Activated T-cell treated with anti-CD3 and anti-CD28 coated beads, Interleukin-2, amount 50 U/mL, for 48 hours (primary cell): ENCODE measurements around the gene PLEKHA8.

Experiments
- DNase-seq, 2 experiments: peaks; one replicate each; pipeline ENCODE4 v3.0.0-alpha.2; 2020

The PLEKHA8 gene

GRCh38 chr7:30028216-30028748, at the start of gene PLEKHA8:
Gene PLEKHA8, plus strand, starts transcription at chr7:30028412. Its CDS starts 351 bp downstream, at chr7:30028763.
- DNase-seq, result peak; percentile 98

- no peak for DNase-seq
These were observed 48.1 kb upstream of the PLEKHA8 start for GRCh38 chr7:29980151-29980550.

GRCh38 chr7:29987083-29987482, 41.1 kb upstream of the PLEKHA8 start:
- no peak for DNase-seq

GRCh38 chr7:29987811-29988317, 40.3 kb upstream of the PLEKHA8 start:
- DNase-seq, result no peak

GRCh38 chr7:29988424-29989256, 39.6 kb upstream of the PLEKHA8 start:
- peak; percentile 37 to 45 for DNase-seq

DNA sequence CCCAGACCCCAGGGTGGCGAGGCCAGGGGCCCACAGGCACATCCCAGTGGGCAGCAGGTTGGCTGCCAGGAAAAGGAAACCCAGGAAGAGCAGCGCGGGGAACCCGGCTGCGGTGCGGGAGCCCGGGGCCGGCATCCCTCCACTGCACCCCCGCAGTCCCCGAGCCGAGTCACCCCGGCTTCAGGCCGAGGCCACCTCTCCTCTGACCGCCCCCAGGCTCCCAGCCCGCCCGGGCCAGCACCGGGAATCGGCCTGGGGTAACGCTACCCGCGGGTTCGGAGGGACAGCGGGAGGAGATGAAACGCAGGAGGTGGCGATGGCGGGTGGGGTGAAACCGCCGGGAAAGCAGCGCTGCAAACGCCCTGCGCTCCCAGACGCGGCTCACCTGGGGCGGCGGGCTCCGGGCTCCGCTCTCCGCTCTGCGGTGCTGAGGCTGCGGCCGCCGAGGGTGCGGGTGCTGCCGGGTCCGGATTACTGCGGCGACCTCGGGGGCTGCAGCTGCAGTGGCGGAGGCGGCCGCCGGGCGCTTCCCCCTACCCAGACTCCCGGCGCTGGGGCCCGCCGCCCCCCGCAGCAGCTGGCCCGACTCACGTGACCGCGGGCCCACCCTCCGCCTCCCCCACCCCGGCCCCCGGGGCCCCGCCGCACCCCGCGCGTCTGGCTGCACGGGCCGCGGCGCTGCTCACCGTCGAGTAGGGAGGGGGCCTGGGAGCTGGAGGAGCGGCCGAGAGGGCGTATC, 38.8 kb upstream of the PLEKHA8 start, which contains the start of gene SCRN1:
SCRN1 (minus strand) TSS at position 545 of the 739 bp plus-strand sequence. CDS start 20,734 bp downstream, outside the sequence.
- DNase-seq, result peak; percentile 44 to 50

DNA sequence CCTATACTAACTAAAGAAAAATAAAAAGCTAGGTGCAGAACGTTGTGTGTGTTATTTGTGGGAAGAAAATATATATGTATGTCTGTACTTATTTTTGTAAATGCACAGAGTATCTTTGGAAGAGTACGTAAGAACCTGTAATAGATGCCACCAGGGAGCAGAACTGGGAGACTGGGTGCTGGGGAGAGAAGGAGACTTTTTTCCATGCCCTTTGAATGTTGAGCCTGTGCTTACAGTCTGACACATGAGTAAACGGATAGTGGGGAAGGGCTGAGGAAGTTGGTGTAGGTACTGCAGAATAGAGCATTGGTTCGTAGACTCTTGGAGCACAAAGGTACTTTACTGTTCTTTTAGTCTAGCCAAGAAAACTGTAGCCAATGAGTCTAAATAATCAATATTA, 37.3 kb upstream of the PLEKHA8 start:
- DNase-seq, result no peak

DNA sequence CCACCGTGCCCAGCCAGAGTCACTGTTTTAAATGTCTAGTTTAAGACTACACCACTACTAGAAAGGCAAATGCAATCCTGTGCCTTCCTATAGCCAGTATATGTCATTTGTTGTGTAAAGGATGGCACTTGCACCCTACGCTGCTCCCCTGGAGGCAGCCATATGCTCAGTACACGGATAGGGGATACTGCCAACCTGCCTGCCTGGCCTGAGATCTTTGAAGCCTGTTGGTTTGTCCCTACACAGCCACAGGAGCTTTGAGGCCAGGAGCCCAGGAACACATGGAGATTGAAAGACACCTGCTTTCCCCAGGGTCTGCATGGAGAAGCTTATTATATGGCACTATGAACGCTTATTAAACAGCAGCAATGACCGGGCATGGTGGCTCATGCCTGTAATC, 36.3 kb upstream of the PLEKHA8 start:
- DNase-seq, result no peak

GRCh38 chr7:29993140-29993539, 35.1 kb upstream of the PLEKHA8 start:
- no peak for DNase-seq

- no peak for DNase-seq
These were observed 32.6 kb upstream of the PLEKHA8 start for GRCh38 chr7:29995652-29996051.

DNA sequence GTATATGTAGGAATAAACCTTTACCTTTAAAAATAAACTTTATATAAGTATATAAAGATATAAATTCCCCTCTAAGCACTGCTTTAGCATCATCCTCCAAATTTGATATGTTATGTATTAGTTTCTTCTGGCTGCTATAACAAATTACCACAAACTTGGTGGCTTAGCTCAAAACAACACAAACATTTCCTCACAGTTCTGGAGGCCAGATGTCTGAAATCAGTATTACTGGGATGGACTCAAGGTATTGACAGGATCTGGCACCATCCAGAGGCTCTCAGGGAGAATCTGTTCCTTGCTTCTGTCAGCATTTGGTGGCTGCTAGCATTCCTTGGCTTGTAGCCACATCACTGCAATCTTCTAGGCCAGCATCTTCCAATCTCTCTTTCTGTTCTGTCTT, 31.9 kb upstream of the PLEKHA8 start:
- no peak for DNase-seq

DNA sequence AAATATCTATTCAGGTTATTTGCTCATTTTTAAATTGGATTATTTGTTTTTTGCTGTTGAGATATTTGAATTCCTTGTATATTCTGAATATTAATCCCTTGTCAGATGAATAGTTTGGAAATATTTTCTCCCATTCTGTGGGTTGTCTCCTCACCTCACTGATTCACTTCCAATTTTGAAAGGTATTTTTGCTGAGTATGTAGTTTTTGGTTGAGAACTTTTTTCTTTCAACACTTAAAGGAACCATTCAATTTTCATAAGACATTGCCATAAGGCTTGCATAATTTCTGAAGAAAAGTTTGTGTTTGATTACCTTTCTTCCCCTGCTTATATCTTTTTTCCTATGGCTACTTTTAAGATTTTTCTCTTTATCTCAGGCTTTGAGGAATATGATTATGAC, 29.7 kb upstream of the PLEKHA8 start:
- DNase-seq, result no peak

- no peak for DNase-seq
These were observed 26.2 kb upstream of the PLEKHA8 start for GRCh38 chr7:30001998-30002397.

DNA sequence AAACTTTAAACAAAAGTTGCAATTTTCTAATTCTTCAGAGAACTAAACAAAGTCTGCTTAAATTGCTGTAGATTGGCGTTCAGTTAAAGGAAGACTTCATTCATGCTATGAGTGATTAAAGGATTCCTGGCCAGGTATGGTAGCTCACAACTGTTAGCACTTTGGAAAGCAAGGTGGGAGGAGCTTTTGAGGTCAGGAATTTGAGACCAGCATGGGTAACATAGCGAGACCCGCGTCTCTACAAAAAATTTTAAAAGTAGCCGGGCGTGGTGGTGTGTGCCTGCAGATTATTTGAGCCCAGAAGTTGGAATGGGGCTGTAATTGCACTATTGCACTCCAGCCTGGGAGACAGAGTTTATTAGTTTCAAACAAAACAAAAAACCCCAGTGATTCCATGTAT, 25.1 kb upstream of the PLEKHA8 start:
- no peak for DNase-seq

- DNase-seq, result no peak
These were observed 22.7 kb upstream of the PLEKHA8 start for GRCh38 chr7:30005464-30005863.

DNA sequence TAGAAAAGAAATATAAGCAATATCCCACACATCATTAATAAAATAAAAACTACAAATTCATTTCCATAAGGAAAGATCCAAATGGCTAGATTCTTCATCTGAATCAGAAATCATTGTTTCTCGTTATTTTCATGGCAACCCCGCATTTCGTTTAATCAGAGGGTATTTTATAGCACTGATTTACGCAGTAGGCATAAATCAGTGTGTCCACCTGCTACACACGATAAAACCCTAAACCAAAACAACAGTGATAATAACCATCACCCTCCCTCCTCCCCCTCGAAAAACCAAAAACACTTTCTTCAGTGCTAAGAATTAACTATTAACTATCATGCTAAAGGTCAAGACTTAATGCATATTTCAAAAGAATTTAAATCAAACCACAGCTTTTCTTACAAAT, 18.2 kb upstream of the PLEKHA8 start:
- DNase-seq, result no peak

DNA sequence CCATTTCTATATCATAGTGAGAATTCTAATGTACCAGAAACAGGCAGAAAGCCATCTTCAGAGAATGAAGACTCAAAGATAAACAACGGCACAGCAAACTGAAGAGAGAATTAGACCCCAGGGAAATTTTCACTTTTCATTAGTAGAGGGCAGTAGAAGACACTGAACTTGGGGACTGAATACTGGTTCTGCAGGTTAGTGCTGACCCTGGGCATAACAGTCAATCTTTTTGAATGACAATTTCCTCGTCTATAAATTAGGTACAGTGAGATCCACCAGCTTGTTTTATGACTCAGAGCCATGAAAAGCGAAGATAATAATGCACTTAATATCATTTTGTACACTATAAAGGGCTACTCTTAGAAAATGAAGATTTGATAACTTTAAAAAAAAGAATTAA, 15.5 kb upstream of the PLEKHA8 start:
- DNase-seq, result no peak

GRCh38 chr7:30018451-30018850, 9.8 kb upstream of the PLEKHA8 start:
- DNase-seq, result no peak

GRCh38 chr7:30019387-30019786, 8.8 kb upstream of the PLEKHA8 start:
- no peak for DNase-seq

DNA sequence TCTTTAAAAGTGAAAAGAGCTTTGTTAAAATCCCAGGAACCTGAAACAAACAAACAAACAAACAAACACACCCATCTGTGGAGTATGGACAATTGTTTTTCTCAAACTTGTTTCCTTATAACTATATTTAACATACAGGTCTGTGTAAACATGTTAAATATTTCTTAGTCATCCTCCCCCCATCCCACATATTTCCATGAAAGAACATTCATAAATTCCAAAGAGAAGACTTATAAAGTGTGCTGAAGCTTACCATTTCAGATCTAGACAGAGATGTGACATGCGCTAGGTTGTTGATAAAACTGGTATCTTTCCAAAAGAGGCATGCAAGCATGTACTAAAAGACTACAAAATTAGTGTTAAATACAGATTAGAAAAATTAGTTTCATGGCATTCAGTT, 8.3 kb upstream of the PLEKHA8 start:
- DNase-seq, result no peak

GRCh38 chr7:30020535-30020934, 7.7 kb upstream of the PLEKHA8 start:
- no peak for DNase-seq

- no peak for DNase-seq
These were observed 5.2 kb upstream of the PLEKHA8 start for GRCh38 chr7:30022991-30023390.

DNA sequence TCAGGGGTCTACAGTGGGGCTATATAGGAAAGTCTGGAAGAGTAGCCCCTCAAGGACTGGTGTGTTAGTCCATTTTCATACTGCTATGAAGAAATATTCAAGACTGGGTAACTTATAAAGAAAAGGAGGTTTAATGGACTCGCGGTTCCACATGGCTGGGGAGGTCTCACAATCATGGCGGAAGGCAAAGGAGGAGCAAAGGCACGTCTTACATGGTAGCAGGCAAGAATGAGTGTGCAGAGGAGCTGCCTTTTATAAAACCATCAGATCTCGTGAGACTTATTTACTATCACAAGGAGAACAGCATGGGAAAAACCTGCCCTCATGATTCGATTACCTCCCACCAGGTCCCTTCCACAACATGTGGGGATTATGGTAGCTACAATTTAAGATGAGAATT, 4.7 kb upstream of the PLEKHA8 start:
- DNase-seq, result no peak
